ENCODE measurements around the gene ZNF33A.
A peak's percentile ranks its signal among the peaks of the same experiment; 100 is the strongest.
"Not testable (repeated sequence)": the region's sequence is repeated elsewhere in the genome, so short reads cannot be mapped to it uniquely, and the experiment has no call there.

Gene ZNF33A

DNA sequence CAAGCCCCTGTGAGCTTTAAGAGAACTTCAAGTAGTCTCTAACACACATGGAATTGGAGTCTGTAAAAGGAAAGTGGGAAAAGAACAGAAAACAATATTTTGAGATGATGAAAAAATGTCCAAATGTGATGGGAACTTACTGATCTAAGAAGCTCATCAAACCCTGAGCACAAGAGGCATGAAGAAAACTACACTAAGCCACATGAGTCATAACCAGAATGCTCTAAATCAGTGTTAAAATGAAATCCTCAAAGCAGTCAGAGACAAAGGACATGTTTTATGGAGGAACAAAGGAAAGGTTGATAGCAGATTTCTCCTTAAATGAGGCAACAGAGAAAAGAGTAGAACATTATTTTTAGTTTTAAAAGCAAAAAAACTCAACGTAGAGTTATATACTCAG is 37.2 kb downstream of the ZNF33A start:
- DNase-seq = no peak

DNA sequence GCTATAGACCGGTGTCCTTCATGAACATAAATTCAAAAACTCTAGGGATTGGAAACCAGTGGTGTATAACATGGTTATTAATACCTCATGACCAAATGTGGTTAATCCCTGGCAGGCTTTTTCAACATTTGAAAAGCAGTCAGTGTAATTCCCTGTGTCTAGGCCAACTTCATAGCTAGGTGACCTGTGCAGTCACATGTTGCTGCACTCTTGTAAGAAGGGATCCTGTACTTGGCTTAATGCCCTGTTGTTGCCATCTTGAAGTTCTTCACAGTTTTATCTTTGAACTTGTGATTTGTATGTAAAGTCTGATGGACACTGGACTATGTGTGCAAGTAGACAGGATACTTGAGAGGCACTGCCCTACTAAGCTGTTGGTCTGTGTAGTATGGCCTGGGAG is 39.7 kb downstream of the ZNF33A start:
- no peak for DNase-seq

DNA sequence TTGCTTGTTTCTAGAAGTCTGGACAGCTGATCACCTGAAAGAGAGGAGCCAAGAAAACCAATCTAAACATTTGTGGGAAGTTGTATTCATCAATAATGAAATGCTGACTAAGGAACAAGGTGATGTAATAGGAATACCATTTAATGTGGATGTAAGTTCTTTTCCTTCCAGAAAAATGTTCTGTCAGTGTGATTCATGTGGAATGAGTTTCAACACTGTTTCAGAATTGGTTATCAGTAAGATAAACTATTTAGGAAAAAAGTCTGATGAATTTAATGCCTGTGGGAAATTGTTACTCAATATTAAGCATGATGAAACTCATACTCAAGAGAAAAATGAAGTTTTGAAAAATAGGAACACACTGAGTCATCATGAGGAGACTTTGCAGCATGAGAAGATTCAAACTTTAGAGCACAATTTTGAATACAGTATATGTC is 43.9 kb downstream of the ZNF33A start:
- no peak for DNase-seq

DNA sequence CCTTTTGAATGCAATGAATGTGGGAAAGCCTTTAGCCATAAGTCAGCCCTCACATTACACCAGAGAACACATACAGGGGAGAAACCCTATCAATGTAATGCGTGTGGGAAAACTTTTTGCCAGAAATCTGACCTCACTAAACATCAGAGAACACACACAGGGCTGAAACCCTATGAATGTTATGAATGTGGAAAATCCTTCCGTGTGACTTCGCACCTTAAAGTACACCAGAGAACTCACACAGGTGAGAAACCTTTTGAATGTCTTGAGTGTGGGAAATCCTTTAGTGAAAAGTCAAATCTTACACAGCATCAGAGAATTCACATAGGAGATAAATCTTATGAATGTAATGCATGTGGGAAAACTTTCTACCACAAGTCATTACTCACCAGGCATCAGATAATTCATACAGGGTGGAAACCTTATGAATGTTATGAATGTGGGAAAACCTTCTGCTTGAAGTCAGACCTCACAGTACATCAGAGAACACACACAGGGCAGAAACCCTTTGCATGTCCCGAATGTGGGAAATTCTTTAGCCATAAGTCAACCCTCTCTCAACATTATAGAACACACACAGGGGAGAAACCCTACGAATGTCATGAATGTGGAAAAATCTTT is 44.9 kb downstream of the ZNF33A start:
- not testable (repeated sequence) for DNase-seq

DNA sequence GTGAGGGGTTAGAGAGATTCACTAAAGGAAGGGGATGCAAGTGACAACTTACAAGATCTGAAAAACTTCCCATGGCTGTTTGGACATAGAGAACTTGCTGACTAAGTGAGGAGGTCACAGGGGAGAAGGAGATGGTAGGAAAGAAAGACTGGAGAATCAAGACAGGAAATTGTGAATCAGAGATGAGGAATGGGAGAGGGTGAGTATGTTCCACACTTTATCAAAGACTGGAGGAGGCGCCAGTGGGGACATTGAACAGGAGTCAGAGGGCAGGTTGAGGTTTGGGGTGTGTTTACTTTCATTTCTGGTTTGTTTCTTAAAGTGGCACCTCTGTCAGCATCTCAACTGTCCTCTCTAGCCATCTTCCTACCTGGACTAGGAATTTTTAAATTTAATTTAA is 59.2 kb downstream of the ZNF33A start:
- DNase-seq = not testable (repeated sequence)

DNA sequence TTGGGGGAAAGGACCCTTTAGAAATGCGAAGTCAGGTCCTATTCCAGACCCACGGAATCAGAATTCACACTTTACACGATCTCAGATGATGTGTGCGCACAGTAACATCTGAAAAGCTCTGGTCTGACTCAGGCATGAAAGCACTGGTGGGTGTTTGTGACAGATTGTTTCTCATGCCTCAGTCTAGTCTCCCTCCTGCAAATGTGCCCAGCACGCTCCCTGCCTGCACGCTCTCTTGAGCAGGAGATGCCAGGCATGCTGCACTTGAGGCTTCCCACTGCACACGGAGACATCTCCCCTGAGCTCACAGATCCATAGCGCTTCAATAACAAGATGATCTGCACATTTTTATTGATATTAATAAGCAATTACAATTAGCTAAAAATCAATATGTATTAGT is 60.0 kb downstream of the ZNF33A start:
- no peak for DNase-seq

DNA sequence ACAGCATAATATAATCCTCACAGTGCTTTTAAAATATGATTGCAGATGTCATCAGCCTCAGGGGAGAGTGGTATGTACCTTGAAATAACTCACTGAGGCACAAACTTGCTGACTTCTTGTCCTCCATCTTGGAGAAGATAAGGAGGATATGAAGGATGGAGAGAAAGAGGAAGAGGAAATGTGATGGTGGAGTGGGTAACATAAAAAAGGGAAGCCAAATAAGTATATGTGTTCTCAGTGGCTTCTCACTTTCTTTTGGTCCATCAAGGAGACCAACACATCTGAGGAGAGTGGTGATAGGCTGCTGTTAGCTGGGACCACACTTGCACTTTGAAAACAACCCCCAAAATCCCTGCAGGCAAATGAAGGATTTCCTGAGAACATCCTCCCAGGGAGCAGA is 62.1 kb downstream of the ZNF33A start:
- DNase-seq = no peak

DNA sequence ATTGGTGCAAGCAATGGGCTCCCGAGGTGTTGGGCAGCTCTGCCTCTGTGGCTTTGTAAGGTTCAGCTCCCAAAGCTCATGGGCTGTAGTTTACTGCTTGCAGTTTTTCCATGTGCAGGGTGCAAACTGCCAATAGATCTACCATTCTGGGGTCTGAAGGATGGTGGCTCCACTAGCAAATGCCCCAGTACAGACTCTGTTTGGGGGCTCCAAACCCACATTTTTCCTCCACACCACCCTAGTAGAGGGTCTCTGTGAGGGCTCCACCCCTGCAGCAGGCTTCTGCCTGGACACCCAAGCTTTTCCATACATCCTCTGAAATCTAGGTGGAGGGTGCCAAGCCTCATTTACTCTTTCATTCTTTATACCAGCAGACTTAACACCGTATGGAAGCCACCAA is 66.2 kb downstream of the ZNF33A start:
- no peak for DNase-seq

DNA sequence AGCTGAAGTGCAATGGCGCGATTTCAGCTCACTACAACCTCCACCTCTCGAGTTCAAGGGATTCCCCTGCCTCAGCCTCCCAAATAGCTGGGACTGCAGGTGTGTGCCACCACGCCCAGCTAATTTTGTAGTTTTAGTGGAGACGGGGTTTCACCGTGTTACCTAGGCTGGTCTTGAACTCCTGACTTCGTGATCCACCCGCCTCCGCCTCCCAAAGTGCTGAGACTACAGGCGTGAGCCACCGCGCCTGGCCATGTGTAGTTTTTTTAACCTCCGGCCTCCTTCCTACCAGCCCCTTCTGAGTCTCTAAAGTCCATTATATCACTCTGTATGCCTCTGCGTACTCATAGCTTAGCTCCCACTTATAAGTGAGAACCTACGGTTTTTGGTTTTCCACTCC is 82.8 kb downstream of the ZNF33A start:
- DNase-seq = not testable (repeated sequence)

DNA sequence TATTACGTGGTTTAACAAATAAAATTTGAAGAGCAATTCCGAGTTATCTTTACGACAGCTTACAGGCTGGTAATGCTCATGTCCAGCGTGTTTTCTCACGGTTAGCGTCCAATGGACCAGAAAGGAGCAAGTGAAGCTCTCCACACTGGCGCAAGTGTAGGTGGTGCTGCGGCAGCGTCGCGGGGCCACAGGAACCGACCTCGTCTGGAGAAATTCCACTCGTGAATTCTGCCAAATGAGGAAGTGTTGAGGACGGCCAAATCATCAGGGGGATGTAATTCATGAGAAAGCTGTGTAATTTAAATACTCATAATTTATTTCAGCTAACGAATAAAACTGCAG is 83.3 kb downstream of the ZNF33A start:
- DNase-seq = peak; percentile 13

DNA sequence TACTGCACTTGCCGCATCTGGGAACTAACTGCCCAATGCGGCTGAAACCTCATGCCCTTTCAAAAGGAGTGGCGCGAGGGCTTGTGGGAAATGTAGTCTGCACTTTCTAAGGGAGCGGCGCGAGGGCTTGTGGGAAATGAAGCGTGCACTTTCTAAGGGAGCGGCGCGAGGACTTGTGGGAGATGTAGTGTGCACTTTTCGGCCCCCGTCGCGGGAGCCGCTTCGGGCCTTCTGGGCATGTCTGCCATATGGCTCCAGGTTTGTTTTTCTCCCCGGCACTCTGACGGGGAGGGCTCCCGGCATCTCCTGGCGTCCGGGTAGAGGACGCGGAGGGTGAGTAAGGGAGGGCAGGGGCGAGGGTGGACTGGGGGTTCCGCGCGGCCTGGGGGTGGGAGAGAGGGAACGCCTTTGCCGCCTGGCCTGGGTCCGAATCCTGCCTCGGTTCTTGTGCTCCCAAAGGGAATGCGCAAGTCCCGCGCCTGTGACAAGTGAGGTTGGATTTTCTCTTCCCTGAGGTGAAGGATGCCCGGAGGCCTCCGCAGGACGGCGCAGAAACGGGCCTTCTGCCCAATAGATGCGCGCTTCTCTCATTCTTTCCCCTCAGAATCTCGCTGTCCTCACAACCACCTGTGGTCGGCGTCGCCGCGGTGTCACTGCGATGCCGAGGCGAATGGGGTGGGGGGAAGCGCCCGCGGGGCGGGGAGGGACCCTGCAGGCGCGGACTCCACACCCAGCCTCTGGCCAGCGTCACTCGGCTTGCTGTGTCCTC is 83.9 kb downstream of the ZNF33A start, which contains the start of gene ZNF37A:
Gene ZNF37A (plus strand): TSS at position 180 of the 769 bp plus-strand sequence. CDS start 2,281 bp downstream, outside the sequence.
- peak; percentile 47 for DNase-seq

DNA sequence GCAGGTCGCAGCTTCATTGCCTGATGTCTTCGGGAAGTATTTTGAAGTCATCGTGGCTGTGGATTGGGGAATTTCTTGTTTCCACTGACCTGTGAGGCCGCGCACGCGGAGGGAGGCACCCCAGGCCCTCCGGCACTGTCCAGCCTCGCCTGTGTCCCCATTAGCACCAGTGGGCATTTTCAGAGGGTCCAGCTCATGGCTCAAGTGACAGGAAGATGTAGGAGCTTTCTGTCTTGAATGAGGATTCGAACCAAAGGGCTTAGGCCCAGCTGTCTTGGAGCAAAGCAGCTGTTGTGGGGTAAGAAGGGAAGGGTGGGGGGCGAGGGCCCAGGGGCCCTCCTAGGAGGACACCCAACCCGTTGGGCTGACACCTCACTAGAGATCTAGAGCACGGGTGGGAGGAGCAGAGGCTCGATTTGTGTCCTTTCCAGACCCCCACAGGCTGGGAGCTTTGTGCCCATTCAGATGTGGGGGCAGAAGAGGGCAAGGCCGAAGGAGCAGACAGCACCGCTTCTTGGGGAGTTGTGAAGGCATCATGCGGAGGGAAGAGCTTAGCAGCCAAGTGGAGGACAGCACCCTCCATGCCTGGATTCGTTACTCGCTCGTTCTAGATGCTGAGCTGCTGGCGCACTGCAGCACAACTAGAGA is 84.6 kb downstream of the ZNF33A start:
- no peak for DNase-seq

DNA sequence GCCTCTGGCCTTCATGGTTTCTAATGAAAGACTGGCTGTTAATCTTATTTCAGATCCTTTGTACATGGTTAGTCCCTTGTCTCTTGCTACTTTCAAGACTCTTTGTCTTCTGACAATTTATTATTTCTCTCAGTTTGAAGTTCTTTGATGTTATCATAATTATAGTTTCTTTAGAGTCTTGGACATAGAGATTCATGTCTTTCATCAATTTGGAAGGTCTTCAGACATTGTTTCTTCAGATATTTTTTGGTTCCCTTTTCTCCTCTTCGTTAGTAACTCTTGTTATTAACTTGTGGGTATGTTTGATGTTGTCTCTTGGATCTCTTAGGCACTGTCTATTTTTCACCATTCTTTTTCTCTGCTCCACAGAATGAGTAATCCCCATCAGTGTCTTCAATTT is 92.4 kb downstream of the ZNF33A start:
- DNase-seq = no peak

DNA sequence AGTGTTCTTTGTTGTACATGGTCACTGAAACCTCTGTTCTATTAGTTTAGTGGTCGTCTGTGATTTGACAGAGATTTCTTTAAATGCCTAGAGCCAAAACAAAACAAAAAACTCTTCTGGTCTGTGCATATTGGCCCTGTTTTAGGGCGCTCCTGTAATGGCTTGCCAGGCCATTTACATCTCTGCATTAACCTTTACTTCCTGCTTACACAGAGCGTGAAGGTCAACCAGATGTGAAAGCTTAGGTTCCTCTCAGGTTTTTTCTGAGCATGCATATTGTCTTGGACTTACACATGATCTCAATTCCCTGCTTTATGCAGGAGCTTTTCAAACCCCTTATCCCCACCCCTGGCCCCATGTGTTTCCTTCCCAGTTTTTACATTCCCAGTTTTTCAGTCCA is 93.3 kb downstream of the ZNF33A start:
- no peak for DNase-seq

DNA sequence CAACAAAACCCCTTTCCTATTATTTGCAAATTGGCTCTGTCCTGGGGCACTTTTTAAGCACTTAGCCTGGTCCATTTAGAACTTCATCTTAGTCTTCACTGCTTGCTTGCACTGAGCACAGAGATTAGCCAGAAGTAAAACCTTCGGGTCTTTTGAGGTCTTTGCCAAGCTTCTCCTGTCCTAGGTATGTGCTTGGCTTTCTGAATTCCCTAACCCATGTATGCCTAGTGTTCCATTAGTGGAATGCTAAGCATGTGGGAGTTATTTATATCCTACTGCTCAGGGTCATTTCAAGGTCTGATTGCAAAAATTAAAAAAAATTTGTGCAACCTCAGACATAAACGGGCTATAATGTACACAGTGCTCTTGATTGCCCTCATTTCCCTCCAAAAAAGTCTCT is 101.7 kb downstream of the ZNF33A start:
- no peak for DNase-seq

Data from activated gamma-delta T cell (primary cell).